Esophagus muscularis mucosa (tissue), 4 donors: ENCODE measurements around the gene IRX4.

Experiments
- EP300 ChIP-seq: sonication (generic); formaldehyde crosslinking; IDR thresholded peaks from one replicate; pipeline ENCODE4 v1.6.1; 2017; ENCODE audit warnings: antibody characterized with exemption
- POLR2A ChIP-seq: fragments of 450-650 bp; IDR thresholded peaks from one replicate; pipeline ENCODE4 v1.6.1; 2017; ENCODE audit warnings: antibody characterized with exemption, moderate library complexity, mild to moderate bottlenecking, low read depth
- POLR2AphosphoS5 ChIP-seq, 2 donors: sonication (generic); formaldehyde crosslinking; IDR thresholded peaks; one replicate each; pipeline ENCODE4 v1.6.1; 2017; ENCODE audit warnings: antibody characterized with exemption in 2 of 2
- TF ChIP-seq, protein P1 (sequence below), 3 experiments: fragments of 200-600 bp in 2 of 3; fragments of 450-650 bp in 1 of 3; sonication (generic) in 2 of 3; IDR thresholded peaks; one replicate each; pipeline ENCODE4 v1.5.1; 2017 to 2019; ENCODE audit warnings: antibody characterized with exemption in 3 of 3, mild to moderate bottlenecking in 2 of 3, moderate library complexity in 1 of 3

DNA sequence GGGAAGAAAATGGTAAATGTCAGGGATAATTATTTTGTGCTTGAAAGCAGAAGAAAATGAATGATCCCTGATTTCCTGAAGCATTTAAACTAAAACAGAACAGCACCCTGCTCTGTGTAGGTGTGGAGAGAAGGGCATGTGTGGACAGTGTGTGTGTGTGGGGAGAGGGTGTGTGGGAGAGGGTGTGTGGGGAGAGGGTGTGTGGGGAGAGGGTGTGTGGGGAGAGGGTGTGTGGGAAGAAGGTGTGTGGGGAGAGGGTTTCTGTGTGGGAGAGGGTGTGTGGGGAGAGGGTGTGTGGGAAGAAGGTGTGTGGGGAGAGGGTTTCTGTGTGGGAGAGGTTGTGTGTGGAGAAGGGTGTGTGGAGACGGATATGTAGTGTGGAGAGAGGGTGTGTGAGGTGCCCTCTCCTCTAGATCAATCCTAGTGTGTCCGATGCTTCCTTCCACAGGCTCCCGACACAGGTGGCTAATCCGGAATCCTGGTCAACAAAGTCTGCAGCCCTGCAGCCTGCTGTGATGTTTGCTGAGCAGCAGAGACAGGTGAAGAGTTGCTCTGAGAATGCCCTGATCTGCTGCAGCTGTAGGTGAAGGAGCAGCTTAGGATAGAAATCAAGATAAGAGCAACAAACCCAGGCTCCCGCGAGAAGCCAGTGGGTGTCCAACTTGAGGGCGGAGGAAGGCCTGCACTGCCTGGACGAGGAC, 15.5 kb downstream of the IRX4 start:
- TF ChIP-seq, protein P1, sequence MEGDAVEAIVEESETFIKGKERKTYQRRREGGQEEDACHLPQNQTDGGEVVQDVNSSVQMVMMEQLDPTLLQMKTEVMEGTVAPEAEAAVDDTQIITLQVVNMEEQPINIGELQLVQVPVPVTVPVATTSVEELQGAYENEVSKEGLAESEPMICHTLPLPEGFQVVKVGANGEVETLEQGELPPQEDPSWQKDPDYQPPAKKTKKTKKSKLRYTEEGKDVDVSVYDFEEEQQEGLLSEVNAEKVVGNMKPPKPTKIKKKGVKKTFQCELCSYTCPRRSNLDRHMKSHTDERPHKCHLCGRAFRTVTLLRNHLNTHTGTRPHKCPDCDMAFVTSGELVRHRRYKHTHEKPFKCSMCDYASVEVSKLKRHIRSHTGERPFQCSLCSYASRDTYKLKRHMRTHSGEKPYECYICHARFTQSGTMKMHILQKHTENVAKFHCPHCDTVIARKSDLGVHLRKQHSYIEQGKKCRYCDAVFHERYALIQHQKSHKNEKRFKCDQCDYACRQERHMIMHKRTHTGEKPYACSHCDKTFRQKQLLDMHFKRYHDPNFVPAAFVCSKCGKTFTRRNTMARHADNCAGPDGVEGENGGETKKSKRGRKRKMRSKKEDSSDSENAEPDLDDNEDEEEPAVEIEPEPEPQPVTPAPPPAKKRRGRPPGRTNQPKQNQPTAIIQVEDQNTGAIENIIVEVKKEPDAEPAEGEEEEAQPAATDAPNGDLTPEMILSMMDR (IDR thresholded peaks at IDR 0.05), result no peak
- TF ChIP-seq EP300 (no peak), POLR2AphosphoS5 (IDR thresholded peaks at IDR 0.05) (no peak), POLR2A (no peak)
